Measurements from ENCODE around the gene SLC2A11. TPM values are rescaled to one million over a fixed set of nuclear protein-coding genes. Genes with fewer than 3 reads are reported as not detected.
A peak's percentile ranks its signal among the peaks of the same experiment; 100 is the strongest.

Gene SLC2A11
- total RNA-seq, 1 experiment from 2014 or later: 17.2 TPM

- peak overlapping the region; percentile 9; the same call in 1 of the 2 replicates for H3K4me2 ChIP-seq (ENCODE audit: low read length)
- TF ChIP-seq EZH2phosphoT487 (IDR thresholded peaks at IDR 0.05; ENCODE audit: borderline replicate concordance) (no peak), ZFX (IDR thresholded peaks at IDR 0.05) (no peak), TCF7L2 (IDR thresholded peaks at IDR 0.05; ENCODE audit: borderline replicate concordance, extremely low read depth, insufficient read depth, insufficient read length) (no peak)
- H2AFZ ChIP-seq (ENCODE audit: low read depth, low read length, poor library complexity, severe bottlenecking): no peak overlapping the region
- no peaks in the 10 kb centered on the region for H3K9me2 ChIP-seq (ENCODE audit: insufficient read depth)
- ATAC-seq (no peak), DNase-seq (ENCODE audit: low read depth, low spot score) (no peak)
- CTCF ChIA-PET: interaction anchor here (0.6 to 1.9 kb wide), 18 partner anchors 8 to 526 kb away, joined by 3 to 44 read pairs (median 4); partner anchors contain the start of genes CHCHD10, MIF, MMP11 and SLC2A11
- intact Hi-C loops (cut with micrococcal nuclease): no loop called here
- no peaks in the 10 kb centered on the region for H3K27me3 ChIP-seq (ENCODE audit: insufficient read depth, low read length)
- H3K79me2 ChIP-seq (ENCODE audit: insufficient read depth, low read length): no peaks in the 10 kb centered on the region
- H3K4me1 ChIP-seq (ENCODE audit: control insufficient read depth in 1 of 2, insufficient read depth in 2 of 2, low read length in 2 of 2): peaks cover 2 to 12% of the 10 kb centered on the region in 2 experiments; a peak in 2 of 4 replicates
- POLR2A ChIA-PET: interaction anchor here (0.7 to 0.9 kb wide), 2 partner anchors 7 to 8 kb away, joined by 3 read pairs; partner anchors contain the start of gene SLC2A11
- RAD21 ChIA-PET (ENCODE audit: low non-redundant PET in 1 of 2, low total read pairs in 2 of 2, uncharacterized antibody in 2 of 2, unreplicated experiment in 2 of 2): interaction anchor here in 1 of 2 experiments (0.6 kb wide), 1 partner anchor 79 kb away, joined by 4 read pairs; no protein-coding TSS in a partner anchor
- H3K4me3 ChIP-seq (replicated peaks in 1 of 2; ENCODE audit: low read depth in 1 of 2, low read length in 2 of 2): no peak overlapping the region
- no peak overlapping the region for H3K9ac ChIP-seq (ENCODE audit: low read length)
- no peaks in the 10 kb centered on the region for H4K20me1 ChIP-seq (ENCODE audit: insufficient read depth)
- no peak overlapping the region for H3K27ac ChIP-seq (ENCODE audit: low read depth, low read length)
- no TSS peak for BruUV-seq (replicated peaks)
- no peaks in the 10 kb centered on the region for H3K9me3 ChIP-seq (ENCODE audit: control insufficient read depth in 1 of 2, insufficient read depth in 1 of 2, low read depth in 1 of 2, low read length in 2 of 2)
- no peaks in the 10 kb centered on the region for H3K36me3 ChIP-seq (ENCODE audit: control insufficient read depth in 1 of 2, insufficient read depth in 2 of 2, low read length in 2 of 2)
These were observed 7.5 kb upstream of the SLC2A11 start for GRCh38 chr22:23850136-23850611.

- peak overlapping the region; percentile 87 for H3K4me2 ChIP-seq (ENCODE audit: low read length)
- no peaks in the 10 kb centered on the region for H3K79me2 ChIP-seq (ENCODE audit: insufficient read depth, low read length)
- no peaks in the 10 kb centered on the region for H3K9me3 ChIP-seq (ENCODE audit: control insufficient read depth in 1 of 2, insufficient read depth in 1 of 2, low read depth in 1 of 2, low read length in 2 of 2)
- no peak overlapping the region for H2AFZ ChIP-seq (ENCODE audit: low read depth, low read length, poor library complexity, severe bottlenecking)
- ChIA-PET RAD21 (ENCODE audit: low non-redundant PET in 1 of 2, low total read pairs in 2 of 2, uncharacterized antibody in 2 of 2, unreplicated experiment in 2 of 2) (interaction anchor here in 1 of 2 experiments (0.6 kb wide), 1 partner anchor 471 kb away, joined by 5 read pairs; no protein-coding TSS in a partner anchor), POLR2A (interaction anchor here (0.6 to 1.9 kb wide), 12 partner anchors 7 to 492 kb away, joined by 3 to 11 read pairs (median 4); partner anchors contain the start of gene MIF), CTCF (interaction anchor here (0.6 to 3.4 kb wide), 11 partner anchors 8 to 665 kb away, joined by 3 to 44 read pairs (median 4); partner anchors contain the start of gene MIF)
- peak overlapping the region; percentile 74 to 80 for H3K4me3 ChIP-seq (replicated peaks in 1 of 2; ENCODE audit: low read depth in 1 of 2, low read length in 2 of 2)
- peaks cover 4 to 13% of the 10 kb centered on the region in 2 experiments; a peak in 2 of 4 replicates for H3K4me1 ChIP-seq (ENCODE audit: control insufficient read depth in 1 of 2, insufficient read depth in 2 of 2, low read length in 2 of 2)
- H3K27me3 ChIP-seq (ENCODE audit: insufficient read depth, low read length): no peaks in the 10 kb centered on the region
- H4K20me1 ChIP-seq (ENCODE audit: insufficient read depth): no peaks in the 10 kb centered on the region
- H3K9ac ChIP-seq (ENCODE audit: low read length): peak overlapping the region; percentile 70; the same call in 1 of the 2 replicates
- intact Hi-C loops (cut with micrococcal nuclease): loop anchor here (5.0 kb wide), 1 partner anchor 35 kb away; the partner anchor contains the start of gene MIF
- H3K27ac ChIP-seq (ENCODE audit: low read depth, low read length): peak overlapping the region; percentile 45
- ATAC-seq: peak; percentile 19
- no peaks in the 10 kb centered on the region for H3K36me3 ChIP-seq (ENCODE audit: control insufficient read depth in 1 of 2, insufficient read depth in 2 of 2, low read length in 2 of 2)
- no peak for DNase-seq (ENCODE audit: low read depth, low spot score)
- no peak for TF ChIP-seq CBX3 (IDR thresholded peaks at IDR 0.05; ENCODE audit: low read depth)
- H3K9me2 ChIP-seq (ENCODE audit: insufficient read depth): no peaks in the 10 kb centered on the region
- BruUV-seq (replicated peaks): no TSS peak
These were observed 712 bp upstream of the SLC2A11 start for GRCh38 chr22:23856721-23857605.
